Hematopoietic multipotent progenitor cell treated with erythropoietin and hydrocortisone succinate and interleukin-3 and kit ligand, for 6 days (in vitro differentiated cells): ENCODE measurements around the gene NR4A2.

Experiments used
- DNase-seq: peaks from one replicate; pipeline ENCODE4 v3.0.0-alpha.2; 2015

Gene NR4A2

DNA sequence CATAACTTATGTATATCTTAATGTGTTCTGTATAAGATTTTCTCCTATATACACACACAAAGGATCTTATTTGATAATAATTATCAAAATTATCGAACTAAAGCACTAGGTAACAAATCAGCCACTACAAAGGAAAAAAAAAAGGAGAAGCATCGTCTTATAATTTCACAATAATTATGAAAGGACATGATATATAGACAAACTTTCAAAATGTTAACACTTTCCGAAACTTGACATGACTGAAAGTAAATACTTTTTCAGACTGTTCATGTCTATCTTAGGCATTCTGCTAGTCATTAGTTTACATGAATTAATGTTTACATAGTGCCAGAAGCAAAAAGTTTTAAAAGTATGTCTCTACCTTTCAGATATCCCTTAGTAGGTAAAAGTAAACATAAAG, 7.3 kb upstream of the NR4A2 start:
- no peak for DNase-seq

GRCh38 chr2:156339110-156339847, 6.8 kb upstream of the NR4A2 start:
- peak; percentile 38 for DNase-seq

DNA sequence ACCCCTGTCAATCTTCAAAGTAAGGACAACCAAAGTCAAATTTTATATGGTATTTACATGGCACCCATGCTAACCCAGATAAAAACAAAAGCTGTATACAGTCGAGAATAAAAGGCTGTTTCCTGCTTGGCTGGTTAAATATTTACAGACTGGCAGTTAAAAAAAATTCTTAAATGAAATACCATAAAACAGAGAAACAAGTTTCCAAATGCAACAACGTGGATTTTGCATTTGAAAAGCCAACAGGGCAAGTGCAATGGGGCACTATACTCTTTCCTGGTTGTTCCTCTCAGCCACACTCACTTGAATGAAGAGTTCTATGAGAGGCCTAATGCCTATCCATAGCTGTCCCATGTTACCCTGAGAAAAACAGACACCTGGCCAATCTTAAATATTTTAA, 6.1 kb upstream of the NR4A2 start:
- no peak for DNase-seq

- peak; percentile 77 for DNase-seq
These were observed 2.3 kb upstream of the NR4A2 start for GRCh38 chr2:156334496-156335478.

GRCh38 chr2:156333951-156334495, 1.5 kb upstream of the NR4A2 start:
- DNase-seq: peak; percentile 81

- peak; percentile 70 for DNase-seq
These were observed 891 bp upstream of the NR4A2 start for GRCh38 chr2:156333274-156333950.

DNA sequence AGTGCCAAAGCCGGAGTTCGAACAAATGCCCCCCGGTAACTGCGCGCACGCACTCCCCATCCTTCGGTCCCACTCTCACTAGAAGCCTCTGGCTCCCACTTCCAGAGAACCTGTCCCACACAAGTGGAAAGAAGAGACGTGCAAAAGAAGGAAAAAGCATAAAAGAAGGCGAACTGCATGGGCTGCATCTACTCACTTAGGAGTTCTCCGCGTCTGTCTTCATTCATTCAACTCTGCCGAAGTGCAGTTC, 312 bp downstream of the NR4A2 start:
- DNase-seq: no peak

DNA sequence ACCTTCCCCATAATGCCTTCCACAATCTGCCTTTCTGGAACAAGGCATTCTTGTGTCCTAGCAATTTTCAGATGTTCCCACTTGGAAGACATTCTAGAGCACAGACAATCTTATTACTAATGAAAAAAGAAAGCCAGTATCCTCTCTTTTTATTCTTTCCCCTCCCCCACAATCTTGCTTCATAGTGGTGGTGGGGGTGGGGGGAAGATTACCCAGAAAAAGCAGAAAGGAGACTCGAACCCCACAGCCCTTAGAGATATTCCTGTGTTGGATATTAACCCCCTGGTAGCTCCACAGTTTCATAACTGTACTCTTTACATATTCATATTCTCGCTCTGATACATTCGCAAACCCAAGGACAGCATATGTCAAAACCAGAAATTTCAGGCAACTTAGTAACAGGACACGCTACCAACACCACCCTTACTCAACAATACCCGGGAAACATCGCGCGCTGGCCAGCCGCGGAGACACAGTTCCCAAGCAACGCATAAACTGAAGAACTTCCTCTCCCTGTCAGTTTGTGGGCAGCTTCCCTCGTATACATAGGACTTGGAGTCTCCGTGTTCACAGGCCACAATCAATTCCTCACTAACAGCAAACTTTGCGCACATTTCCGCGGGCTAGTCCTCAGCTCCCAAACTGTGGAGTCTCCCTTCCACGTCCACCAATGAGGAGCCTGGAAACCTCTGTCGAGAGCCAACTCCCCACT, 793 bp downstream of the NR4A2 start:
- peak; percentile 72 for DNase-seq

DNA sequence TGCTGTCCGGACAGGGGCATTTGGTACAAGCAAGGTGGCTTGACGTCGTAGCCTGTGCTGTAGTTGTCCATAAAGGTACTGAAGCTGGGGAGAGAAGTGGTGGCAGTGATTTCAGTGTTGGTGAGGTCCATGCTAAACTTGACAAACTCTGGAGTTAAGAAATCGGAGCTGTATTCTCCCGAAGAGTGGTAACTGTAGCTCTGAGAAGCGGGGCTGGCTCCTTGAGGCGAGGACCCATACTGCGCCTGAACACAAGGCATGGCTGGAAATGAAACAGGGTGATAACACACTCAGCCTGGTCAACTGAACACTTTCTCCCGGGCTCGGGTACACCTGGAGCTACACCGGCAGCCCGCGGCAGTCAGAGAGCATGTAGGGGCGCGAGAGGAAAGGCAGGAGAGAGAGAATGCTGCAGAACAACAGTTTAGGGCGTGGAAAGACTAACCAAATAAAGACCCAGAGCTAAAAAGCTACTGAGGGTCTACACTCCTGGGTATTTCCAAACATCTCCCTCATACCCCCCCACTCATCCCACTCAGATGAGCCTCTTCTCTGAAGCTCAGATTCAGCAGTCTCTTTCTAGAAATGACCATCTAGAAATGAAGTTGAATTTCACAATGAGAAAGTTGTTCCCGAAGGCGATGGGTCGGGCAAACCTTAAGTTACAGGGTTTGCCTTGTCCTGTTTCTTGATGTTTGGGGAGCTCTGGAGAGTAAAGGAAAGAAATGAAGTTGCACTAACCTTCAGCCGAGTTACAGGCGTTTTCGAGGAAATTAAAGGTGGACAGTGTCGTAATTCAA, 2.4 kb downstream of the NR4A2 start:
- DNase-seq: no peak

DNA sequence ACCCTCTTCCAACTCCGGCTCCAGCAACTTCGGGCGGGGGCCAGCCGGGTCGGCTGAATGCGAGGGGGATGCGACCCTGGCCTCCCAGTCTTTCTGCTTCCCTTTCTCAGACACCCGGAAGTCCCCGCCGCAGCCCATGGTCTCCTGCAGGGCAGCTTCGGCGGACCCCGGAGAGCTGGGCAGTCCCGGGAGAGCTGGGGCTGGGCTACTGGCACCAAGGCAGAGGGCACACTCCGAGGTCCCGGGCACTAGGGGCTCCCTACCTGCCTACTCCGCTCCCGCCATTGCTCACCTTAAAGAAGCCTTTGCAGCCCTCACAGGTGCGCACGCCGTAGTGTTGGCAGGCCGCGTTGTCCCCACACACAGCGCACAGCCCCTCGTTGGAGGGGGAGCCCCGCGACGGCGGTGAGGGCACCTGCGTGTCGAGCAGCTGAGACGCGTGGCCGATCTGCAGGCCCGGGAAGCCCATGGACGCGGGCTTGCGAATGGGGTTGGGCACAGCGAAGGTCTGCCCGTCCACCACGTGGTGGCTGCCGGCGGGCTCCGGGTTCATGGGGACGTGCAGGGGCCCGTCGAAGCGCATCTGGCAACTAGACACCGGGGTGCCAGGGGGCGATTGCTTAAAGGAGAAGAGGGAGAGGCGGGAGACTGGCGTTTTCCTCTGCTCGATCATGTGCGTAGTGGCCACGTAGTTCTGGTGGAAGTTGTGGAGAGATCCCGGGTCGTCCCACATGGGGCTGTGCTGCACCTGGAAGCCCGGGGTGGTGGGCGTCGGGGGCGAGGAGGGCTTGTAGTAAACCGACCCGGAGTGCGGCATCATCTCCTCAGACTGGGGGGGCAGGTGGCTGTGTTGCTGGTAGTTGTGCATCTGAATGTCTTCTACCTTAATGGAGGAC, 3.2 kb downstream of the NR4A2 start:
- no peak for DNase-seq

GRCh38 chr2:156327835-156328695, 4.5 kb downstream of the NR4A2 start:
- DNase-seq: no peak

- DNase-seq: no peak
These were observed 5.9 kb downstream of the NR4A2 start for GRCh38 chr2:156326526-156327095.

GRCh38 chr2:156325688-156326525, 6.6 kb downstream of the NR4A2 start:
- no peak for DNase-seq

DNA sequence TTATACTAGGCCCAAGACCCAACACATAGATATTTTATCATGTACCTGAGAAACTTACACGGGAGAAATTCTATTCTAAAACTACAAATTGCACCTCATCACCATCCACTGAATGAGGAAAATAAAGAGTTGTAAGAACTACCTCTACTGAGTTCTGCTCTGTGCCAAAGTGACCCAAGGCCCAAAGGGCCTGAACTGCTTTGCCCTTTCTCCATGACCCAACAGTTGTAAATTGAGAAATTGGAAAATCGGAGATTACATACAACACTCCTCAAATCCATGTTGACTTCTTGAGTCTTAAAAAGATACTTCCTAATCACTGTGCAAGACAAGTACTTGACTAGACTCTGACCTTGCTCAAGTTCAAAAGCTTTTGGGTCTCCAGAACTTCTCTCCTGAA, 8.8 kb downstream of the NR4A2 start:
- no peak for DNase-seq

DNA sequence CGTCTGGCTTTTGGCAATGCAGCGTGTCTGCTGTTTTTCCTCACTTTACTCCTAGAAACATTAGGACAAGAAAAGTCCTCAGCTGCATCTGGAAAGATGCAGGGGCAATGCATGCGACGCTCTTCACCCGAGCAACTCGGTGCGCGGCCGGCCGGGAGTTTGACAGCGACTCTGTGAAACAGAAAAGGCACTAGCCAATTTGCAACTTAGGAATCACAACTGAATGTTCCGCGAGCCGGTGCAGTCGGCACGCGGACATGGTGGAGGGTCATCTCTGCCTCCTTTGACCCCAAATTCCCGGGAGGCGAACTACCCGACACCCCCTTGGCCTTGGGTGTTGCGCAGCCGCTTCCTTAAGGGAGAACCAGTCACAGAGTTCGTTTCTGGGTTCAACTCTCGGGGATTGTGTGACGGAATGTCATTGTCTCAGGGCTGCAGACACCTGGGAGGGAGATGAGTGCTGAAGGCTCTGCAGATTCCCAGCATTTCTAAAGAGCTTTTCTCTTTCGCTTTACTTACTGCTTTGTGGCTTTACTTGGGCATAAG, 9.8 kb downstream of the NR4A2 start:
- DNase-seq: no peak

DNA sequence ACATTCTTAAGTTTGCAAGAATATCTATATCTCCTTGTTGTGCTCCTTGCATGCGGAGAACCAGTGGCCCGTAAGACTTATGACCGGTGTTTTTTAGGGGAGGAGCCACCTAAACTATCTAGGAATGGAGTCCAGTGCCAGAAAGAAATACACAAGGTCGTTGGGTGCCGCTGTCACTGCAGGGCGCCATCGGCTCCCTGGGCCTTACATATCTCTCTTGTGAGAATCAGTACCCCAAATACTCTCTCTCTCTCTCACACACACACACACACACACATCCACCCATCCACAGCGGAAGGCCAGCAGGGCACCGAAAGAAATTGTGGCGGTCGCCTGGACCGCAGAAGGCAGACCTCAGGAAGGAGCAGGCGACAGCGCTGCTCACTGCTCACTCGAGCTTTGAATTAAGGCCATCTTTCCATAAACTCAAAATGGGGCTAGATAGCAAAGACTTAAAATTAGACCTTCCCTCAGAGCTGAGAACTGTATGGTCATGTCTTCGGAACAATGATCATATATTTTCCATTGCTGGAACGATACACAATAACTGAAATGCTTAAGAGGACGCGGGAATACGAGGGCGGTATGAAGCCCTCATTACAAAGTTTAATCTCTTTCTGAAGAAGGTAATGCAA, 10.4 kb downstream of the NR4A2 start:
- no peak for DNase-seq

DNA sequence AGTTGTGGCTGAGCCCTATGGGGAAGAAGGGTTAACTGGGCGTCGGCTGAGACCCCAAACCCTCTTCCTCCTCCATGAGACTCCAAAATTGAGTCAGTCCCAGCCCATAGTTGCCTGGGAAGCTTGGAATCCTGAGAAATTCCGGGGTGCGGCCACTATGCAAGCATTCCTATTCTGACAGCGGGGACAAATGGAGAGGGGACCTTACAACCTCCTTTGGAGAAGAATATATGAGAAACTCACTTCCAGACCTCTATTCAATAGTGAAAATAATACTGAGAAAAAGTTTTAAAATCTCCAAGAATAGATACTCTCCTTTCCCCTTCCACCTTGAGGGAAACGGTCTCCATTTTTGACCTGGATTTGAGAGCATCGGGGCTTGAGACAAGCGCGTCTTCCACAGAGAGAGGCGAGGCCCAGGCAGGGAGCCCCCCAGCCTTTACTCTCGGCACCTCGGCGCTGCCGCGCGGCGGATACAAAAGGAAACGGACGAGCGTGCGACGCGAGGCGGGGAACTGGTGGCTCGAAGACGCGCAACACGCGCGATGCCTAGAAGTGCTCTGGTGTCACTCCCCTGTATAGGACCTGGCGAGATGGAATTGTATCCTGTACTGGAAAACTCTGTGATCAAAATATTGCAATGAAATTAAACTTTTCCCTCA, 11.1 kb downstream of the NR4A2 start:
- no peak for DNase-seq
